HL-60 (cell line): ENCODE data around the gene PXDN.

ENCODE experiments used
- DNase-seq, 2 experiments: peaks; one replicate each; pipeline ENCODE4 v3.0.0-alpha.2; 2010 to 2020; ENCODE audit warnings: low read depth in 1 of 2, low spot score in 1 of 2
- H3K27ac ChIP-seq: fragments of 250-450 bp; sonication (Bioruptor Pico); replicated peaks from 2 replicates; pipeline ENCODE4 v1.5.1; 2020; ENCODE audit warnings: mild to moderate bottlenecking, moderate library complexity
- H3K27me3 ChIP-seq: fragments of 250-450 bp; sonication (Bioruptor Pico); 2 replicates; pipeline ENCODE4 v1.5.1; 2021; ENCODE audit warnings: mild to moderate bottlenecking, moderate library complexity; ENCODE audit not compliant: insufficient read depth, poor library complexity, severe bottlenecking
- H3K4me3 ChIP-seq: replicated peaks from 2 replicates; pipeline ENCODE4 v1.5.1; 2011; ENCODE audit warnings: mild to moderate bottlenecking, control low read depth, low read length; ENCODE audit not compliant: insufficient read depth
- CTCF ChIP-seq: IDR thresholded peaks from one replicate; pipeline ENCODE4 v1.5.1; 2011; ENCODE audit warnings: low read length, control low read depth, inconsistent platforms; ENCODE audit not compliant: insufficient read depth
- GABPA ChIP-seq: IDR thresholded peaks from 2 replicates; pipeline ENCODE4 v1.6.1; 2012; ENCODE audit warnings: low read depth
- POLR2AphosphoS5 ChIP-seq: IDR thresholded peaks from 2 replicates; pipeline ENCODE4 v1.6.1; 2012; ENCODE audit warnings: low read depth
- REST ChIP-seq: IDR thresholded peaks from 2 replicates; pipeline ENCODE4 v1.6.1; 2012; ENCODE audit warnings: low read depth; ENCODE audit not compliant: insufficient replicate concordance
- SPI1 ChIP-seq: IDR thresholded peaks from 2 replicates; pipeline ENCODE4 v1.6.1; 2012; ENCODE audit warnings: low read depth, mild to moderate bottlenecking, borderline replicate concordance

PXDN gene

GRCh38 chr2:1751767-1752725 is 7.7 kb upstream of the PXDN start:
- Histone ChIP-seq H3K27ac (no peak overlapping the region), H3K4me3 (no peak overlapping the region), H3K27me3 (no peaks in the 10 kb centered on the region)
- TF ChIP-seq CTCF = no peak
- no peak for TF ChIP-seq GABPA
- TF ChIP-seq SPI1 = no peak
- TF ChIP-seq REST = no peak
- no peak for DNase-seq

- peak in 1 of 2 experiments; percentile 18 for DNase-seq
- H3K27ac ChIP-seq = no peak overlapping the region
- no peak overlapping the region for H3K4me3 ChIP-seq
- TF ChIP-seq CTCF (peak; percentile 36), SPI1 (no peak), GABPA (no peak), REST (no peak), POLR2AphosphoS5 (no peak)
- H3K27me3 ChIP-seq = no peaks in the 10 kb centered on the region
These were observed 6.8 kb upstream of the PXDN start for GRCh38 chr2:1750933-1751766.

- Histone ChIP-seq H3K27me3 (no peaks in the 10 kb centered on the region), H3K27ac (no peak overlapping the region), H3K4me3 (no peak overlapping the region)
- no peak for DNase-seq
- TF ChIP-seq REST = no peak
- TF ChIP-seq SPI1 = no peak
- no peak for TF ChIP-seq GABPA
- TF ChIP-seq POLR2AphosphoS5 = no peak
- TF ChIP-seq CTCF = no peak
These were observed 6.1 kb upstream of the PXDN start for GRCh38 chr2:1750270-1750932.
